Testis (tissue), 2 donors: ENCODE results near the gene PTPRN2.

Source experiments
- CTCF ChIP-seq, 3 experiments: fragments of 450-650 bp in 2 of 3; fragments of 200-600 bp in 1 of 3; sonication (generic) in 1 of 3; IDR thresholded peaks; one replicate each; pipeline ENCODE4 v1.5.1; 2016 to 2019; ENCODE audit warnings: antibody characterized with exemption in 3 of 3, mild to moderate bottlenecking in 2 of 3, moderate library complexity in 1 of 3
- POLR2A ChIP-seq: fragments of 450-650 bp; IDR thresholded peaks from one replicate; pipeline ENCODE4 v1.6.1; 2017; ENCODE audit warnings: antibody characterized with exemption, mild to moderate bottlenecking, moderate library complexity

GRCh38 chr7:157627646-157628045 lies 960.0 kb downstream of the PTPRN2 start:
- TF ChIP-seq CTCF (IDR thresholded peaks at IDR 0.05) (no peak), POLR2A (no peak)
